Endothelial cell (in vitro differentiated cells): ENCODE measurements around the gene POLD2. TPM values are rescaled to one million over a fixed set of nuclear protein-coding genes. Genes with fewer than 3 reads are reported as not detected.

Experiments
- DNase-seq: peaks from one replicate; pipeline ENCODE4 v3.0.0; 2021; ENCODE audit warnings: low spot score
- H3K27ac Mint-ChIP-seq: one replicate; pipeline ENCODE4 v1.8.0; 2021; ENCODE audit warnings: mixed read lengths, inconsistent platforms; ENCODE audit not compliant: unreplicated experiment
- H3K27me3 Mint-ChIP-seq: one replicate; pipeline ENCODE4 v1.8.0; 2021; ENCODE audit warnings: mild to moderate bottlenecking, moderate library complexity, mixed read lengths, inconsistent platforms; ENCODE audit not compliant: unreplicated experiment
- H3K36me3 Mint-ChIP-seq: one replicate; pipeline ENCODE4 v1.8.0; 2021; ENCODE audit warnings: mild to moderate bottlenecking, low read depth, mixed read lengths, inconsistent platforms; ENCODE audit not compliant: unreplicated experiment
- H3K4me1 Mint-ChIP-seq: one replicate; pipeline ENCODE4 v1.8.0; 2021; ENCODE audit warnings: mild to moderate bottlenecking, mixed read lengths, inconsistent platforms; ENCODE audit not compliant: unreplicated experiment
- H3K4me3 Mint-ChIP-seq: one replicate; pipeline ENCODE4 v1.8.0; 2021; ENCODE audit warnings: mild to moderate bottlenecking, mixed read lengths, inconsistent platforms; ENCODE audit not compliant: unreplicated experiment
- H3K9me3 Mint-ChIP-seq: one replicate; pipeline ENCODE4 v1.8.0; 2021; ENCODE audit warnings: mixed read lengths, inconsistent platforms; ENCODE audit not compliant: unreplicated experiment
- CTCF ChIP-seq: fragments of 200-600 bp; sonication (generic); IDR thresholded peaks from one replicate; pipeline ENCODE4 v1.5.0; 2021; ENCODE audit warnings: antibody characterized with exemption; ENCODE audit not compliant: unreplicated experiment
- total RNA-seq: library from RNA; stranded (reverse); fragmentation: NEBNext Ultra II Directional; extraction: Animal tissue kit (Norgen Biotek cat#: 25700); gene quantifications from one replicate; pipeline ENCODE4 v1.2.1, GENCODE V29; 2021; ENCODE audit not compliant: unreplicated experiment

The POLD2 gene
- total RNA-seq, 1 donor from 2014 or later = 39.9 TPM

GRCh38 chr7:44145479-44145968, 22.2 kb upstream of the POLD2 start:
- Mint-ChIP-seq H3K36me3 (no peaks in the 10 kb centered on the region), H3K27ac (no peak overlapping the region), H3K27me3 (peaks cover 11% of the 10 kb centered on the region), H3K4me3 (no peak overlapping the region), H3K4me1 (no peaks in the 10 kb centered on the region), H3K9me3 (no peaks in the 10 kb centered on the region)
- DNase-seq = no peak
- no peak for TF ChIP-seq CTCF

- Mint-ChIP-seq H3K36me3 (no peaks in the 10 kb centered on the region), H3K4me1 (no peaks in the 10 kb centered on the region), H3K27ac (no peak overlapping the region), H3K4me3 (no peak overlapping the region), H3K9me3 (no peaks in the 10 kb centered on the region), H3K27me3 (peaks cover 11% of the 10 kb centered on the region)
- no peak for TF ChIP-seq CTCF
- no peak for DNase-seq
These were observed 21.7 kb upstream of the POLD2 start for GRCh38 chr7:44144968-44145478.

DNA sequence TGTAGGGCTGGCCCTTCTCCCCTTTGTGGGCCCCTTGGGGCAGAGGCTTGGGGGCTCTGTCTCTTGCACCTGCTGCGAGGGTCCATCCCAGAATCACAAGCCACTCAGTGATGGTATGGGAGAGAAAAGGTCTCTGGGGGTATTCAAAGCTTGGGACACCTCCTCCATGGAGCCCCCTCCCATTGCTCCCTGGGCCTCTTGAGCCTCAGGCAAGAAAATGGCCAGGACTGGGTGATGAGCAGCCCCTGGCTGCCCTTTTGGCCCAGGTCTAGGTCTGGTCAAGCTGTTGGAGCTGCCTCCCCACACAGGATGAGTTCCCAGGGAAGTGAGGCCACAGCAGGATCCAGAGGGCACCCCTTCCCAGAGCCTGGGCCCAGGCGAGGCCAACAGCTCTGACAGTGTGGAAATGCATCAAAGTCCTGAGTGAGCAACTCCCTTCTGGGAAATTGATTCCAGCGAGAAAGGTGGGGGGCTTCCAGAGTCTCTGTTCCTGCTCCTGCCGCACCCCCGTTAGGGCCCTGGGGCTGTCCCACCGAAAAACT, 21.1 kb upstream of the POLD2 start:
- no peak for TF ChIP-seq CTCF
- H3K36me3 Mint-ChIP-seq = no peaks in the 10 kb centered on the region
- DNase-seq = no peak
- H3K4me3 Mint-ChIP-seq = no peak overlapping the region
- peaks cover 11% of the 10 kb centered on the region for H3K27me3 Mint-ChIP-seq
- H3K9me3 Mint-ChIP-seq = no peaks in the 10 kb centered on the region
- H3K4me1 Mint-ChIP-seq = no peaks in the 10 kb centered on the region
- no peak overlapping the region for H3K27ac Mint-ChIP-seq

DNA sequence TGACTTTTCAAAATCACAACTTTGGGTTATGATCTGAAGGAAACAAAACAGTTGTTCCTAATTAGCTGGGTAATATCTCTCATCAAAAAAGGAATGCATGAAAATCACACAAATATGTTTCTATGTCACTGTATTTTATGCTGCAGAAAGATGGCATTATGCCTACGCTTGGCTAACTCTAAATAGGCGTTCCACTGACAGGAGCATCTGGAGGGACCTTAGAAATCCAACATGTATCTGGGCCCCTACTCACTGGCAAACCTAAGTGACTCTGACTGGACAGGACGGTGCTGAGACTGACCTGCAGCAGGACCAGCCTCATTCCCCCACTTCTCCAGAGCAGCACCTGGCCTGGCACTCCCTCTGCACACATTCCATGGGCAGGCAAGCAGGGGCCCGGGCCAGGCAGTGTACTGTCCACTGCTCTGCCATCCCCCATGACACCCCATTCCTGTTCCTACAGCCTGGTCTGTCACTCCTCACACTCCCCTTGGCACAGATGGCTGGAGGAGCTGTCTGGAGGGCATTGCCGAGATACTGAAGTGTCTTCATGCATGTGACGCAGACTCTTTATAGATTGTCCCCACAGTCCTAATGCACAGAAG, 20.4 kb upstream of the POLD2 start:
- no peaks in the 10 kb centered on the region for H3K4me1 Mint-ChIP-seq
- H3K27me3 Mint-ChIP-seq = peaks cover 11% of the 10 kb centered on the region

More for the DNA sequence above, 20.4 kb upstream of the POLD2 start:
- no peak for TF ChIP-seq CTCF
- Mint-ChIP-seq H3K27ac (no peak overlapping the region), H3K36me3 (no peaks in the 10 kb centered on the region), H3K9me3 (no peaks in the 10 kb centered on the region), H3K4me3 (no peak overlapping the region)
- no peak for DNase-seq
